ENCODE data around the gene FOXN3.

DNA sequence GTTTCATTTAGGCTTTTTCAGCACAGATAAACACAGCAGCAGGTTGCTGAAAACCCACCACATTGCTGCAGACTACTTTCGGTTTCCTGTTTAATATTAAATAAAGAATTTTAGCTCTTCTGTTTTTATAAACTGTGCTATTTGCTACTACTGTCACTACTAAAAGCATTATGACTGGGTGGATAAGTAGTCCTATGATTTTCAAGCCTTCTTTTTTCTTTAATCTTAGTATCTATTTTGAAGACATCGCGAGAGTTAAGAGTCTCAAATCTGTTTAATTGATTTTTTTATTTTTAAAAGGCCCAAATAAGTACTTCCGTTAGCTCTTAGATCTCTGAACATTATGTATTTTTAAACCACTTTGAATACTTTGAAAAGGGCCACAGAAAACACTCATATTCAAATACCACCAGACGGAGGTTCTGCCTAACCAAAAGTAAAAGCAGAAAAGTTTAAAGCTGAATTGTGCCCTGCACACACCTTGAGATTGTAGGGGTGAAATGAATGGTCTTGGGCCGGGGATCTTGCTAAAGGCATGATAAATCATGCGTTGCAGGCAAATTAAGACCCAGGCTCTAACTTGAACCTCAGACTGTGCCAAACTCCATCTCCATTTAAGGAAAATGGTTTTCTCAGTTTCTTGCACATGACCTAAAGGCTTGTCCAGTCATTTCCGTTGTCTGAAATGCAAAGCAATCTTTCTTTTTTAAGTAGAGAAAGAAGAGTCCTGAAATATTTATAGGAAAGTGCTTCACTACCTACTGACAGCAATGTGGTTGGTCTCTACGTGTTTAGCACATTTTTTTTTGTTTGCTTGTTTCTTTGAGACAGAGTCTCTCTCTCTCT, 13.6 kb upstream of the FOXN3 start:
- peak in 1 of 3 donors; percentile 78 for TF ChIP-seq POLR2AphosphoS5 (IDR thresholded peaks at IDR 0.05)
- TF ChIP-seq, protein P1, sequence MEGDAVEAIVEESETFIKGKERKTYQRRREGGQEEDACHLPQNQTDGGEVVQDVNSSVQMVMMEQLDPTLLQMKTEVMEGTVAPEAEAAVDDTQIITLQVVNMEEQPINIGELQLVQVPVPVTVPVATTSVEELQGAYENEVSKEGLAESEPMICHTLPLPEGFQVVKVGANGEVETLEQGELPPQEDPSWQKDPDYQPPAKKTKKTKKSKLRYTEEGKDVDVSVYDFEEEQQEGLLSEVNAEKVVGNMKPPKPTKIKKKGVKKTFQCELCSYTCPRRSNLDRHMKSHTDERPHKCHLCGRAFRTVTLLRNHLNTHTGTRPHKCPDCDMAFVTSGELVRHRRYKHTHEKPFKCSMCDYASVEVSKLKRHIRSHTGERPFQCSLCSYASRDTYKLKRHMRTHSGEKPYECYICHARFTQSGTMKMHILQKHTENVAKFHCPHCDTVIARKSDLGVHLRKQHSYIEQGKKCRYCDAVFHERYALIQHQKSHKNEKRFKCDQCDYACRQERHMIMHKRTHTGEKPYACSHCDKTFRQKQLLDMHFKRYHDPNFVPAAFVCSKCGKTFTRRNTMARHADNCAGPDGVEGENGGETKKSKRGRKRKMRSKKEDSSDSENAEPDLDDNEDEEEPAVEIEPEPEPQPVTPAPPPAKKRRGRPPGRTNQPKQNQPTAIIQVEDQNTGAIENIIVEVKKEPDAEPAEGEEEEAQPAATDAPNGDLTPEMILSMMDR (IDR thresholded peaks at IDR 0.05 in 8 of 11, conservative IDR thresholded peaks at IDR 0.05 in 3 of 11), result no peak
